GM18868 (cell line): ENCODE data around the gene MYO3B.

Experiments
- ATAC-seq: cut with Tn5 transposase; IDR thresholded peaks from one replicate; pipeline ENCODE4 v1.9.1; 2021; ENCODE audit warnings: mild to moderate bottlenecking, moderate library complexity; ENCODE audit not compliant: unreplicated experiment

Gene MYO3B

GRCh38 chr2:170292415-170292814 lies 114.5 kb downstream of the MYO3B start:
- ATAC-seq = no peak

GRCh38 chr2:170297496-170297895 lies 119.5 kb downstream of the MYO3B start:
- no peak for ATAC-seq

- peak; percentile 84 for ATAC-seq
Observed at GRCh38 chr2:170298115-170298514, 120.2 kb downstream of the MYO3B start.

- ATAC-seq = no peak
Observed at GRCh38 chr2:170298861-170299429, 121.0 kb downstream of the MYO3B start.

- ATAC-seq = no peak
Observed at GRCh38 chr2:170300993-170301392, 123.0 kb downstream of the MYO3B start.

GRCh38 chr2:170301626-170302025 lies 123.7 kb downstream of the MYO3B start:
- no peak for ATAC-seq

- ATAC-seq = no peak
Observed at GRCh38 chr2:170305711-170306110, 127.8 kb downstream of the MYO3B start.

- no peak for ATAC-seq
Observed at GRCh38 chr2:170306293-170306873, 128.4 kb downstream of the MYO3B start.

GRCh38 chr2:170307052-170307451 lies 129.1 kb downstream of the MYO3B start:
- ATAC-seq = no peak

GRCh38 chr2:170307555-170308351 lies 129.8 kb downstream of the MYO3B start:
- no peak for ATAC-seq

GRCh38 chr2:170310876-170311502 lies 133.0 kb downstream of the MYO3B start:
- no peak for ATAC-seq

GRCh38 chr2:170313347-170313991 lies 135.5 kb downstream of the MYO3B start:
- no peak for ATAC-seq

- ATAC-seq = no peak
Observed at GRCh38 chr2:170313992-170314348, 136.0 kb downstream of the MYO3B start.

GRCh38 chr2:170314744-170315447 lies 136.9 kb downstream of the MYO3B start:
- no peak for ATAC-seq

- no peak for ATAC-seq
Observed at GRCh38 chr2:170320948-170321347, 143.0 kb downstream of the MYO3B start.

- no peak for ATAC-seq
Observed at GRCh38 chr2:170321526-170321925, 143.6 kb downstream of the MYO3B start.

GRCh38 chr2:170322140-170322766 lies 144.3 kb downstream of the MYO3B start:
- no peak for ATAC-seq

GRCh38 chr2:170323743-170324142 lies 145.8 kb downstream of the MYO3B start:
- no peak for ATAC-seq

- no peak for ATAC-seq
Observed at GRCh38 chr2:170324640-170325046, 146.7 kb downstream of the MYO3B start.

- no peak for ATAC-seq
Observed at GRCh38 chr2:170330881-170331280, 152.9 kb downstream of the MYO3B start.
